ENCODE measurements around the gene HES6.

GRCh38 chr2:238255151-238255551 lies 15.3 kb upstream of the HES6 start:
- TF ChIP-seq POLR2AphosphoS5 (IDR thresholded peaks at IDR 0.05; ENCODE audit: low read depth, low read length) (no peak), SIN3A (IDR thresholded peaks at IDR 0.05; ENCODE audit: borderline replicate concordance, insufficient read depth, low read length) (no peak), TAF1 (IDR thresholded peaks at IDR 0.05; ENCODE audit: borderline replicate concordance, insufficient read depth, low read length) (no peak), FOXP2 (optimal IDR thresholded peaks at IDR 0.05; ENCODE audit: borderline replicate concordance, extremely low read depth, extremely low read length, insufficient read depth) (no peak)
- TF ChIP-seq, protein P1, sequence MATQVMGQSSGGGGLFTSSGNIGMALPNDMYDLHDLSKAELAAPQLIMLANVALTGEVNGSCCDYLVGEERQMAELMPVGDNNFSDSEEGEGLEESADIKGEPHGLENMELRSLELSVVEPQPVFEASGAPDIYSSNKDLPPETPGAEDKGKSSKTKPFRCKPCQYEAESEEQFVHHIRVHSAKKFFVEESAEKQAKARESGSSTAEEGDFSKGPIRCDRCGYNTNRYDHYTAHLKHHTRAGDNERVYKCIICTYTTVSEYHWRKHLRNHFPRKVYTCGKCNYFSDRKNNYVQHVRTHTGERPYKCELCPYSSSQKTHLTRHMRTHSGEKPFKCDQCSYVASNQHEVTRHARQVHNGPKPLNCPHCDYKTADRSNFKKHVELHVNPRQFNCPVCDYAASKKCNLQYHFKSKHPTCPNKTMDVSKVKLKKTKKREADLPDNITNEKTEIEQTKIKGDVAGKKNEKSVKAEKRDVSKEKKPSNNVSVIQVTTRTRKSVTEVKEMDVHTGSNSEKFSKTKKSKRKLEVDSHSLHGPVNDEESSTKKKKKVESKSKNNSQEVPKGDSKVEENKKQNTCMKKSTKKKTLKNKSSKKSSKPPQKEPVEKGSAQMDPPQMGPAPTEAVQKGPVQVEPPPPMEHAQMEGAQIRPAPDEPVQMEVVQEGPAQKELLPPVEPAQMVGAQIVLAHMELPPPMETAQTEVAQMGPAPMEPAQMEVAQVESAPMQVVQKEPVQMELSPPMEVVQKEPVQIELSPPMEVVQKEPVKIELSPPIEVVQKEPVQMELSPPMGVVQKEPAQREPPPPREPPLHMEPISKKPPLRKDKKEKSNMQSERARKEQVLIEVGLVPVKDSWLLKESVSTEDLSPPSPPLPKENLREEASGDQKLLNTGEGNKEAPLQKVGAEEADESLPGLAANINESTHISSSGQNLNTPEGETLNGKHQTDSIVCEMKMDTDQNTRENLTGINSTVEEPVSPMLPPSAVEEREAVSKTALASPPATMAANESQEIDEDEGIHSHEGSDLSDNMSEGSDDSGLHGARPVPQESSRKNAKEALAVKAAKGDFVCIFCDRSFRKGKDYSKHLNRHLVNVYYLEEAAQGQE (IDR thresholded peaks at IDR 0.05; ENCODE audit: insufficient read depth in 1 of 2, low read depth in 2 of 2, low read length in 2 of 2) = no peak

Measured in PFSK-1 (cell line).